ENCODE results near the gene ZNF512. TPM values are rescaled to one million over a fixed set of nuclear protein-coding genes. Genes with fewer than 3 reads are reported as not detected.

The ZNF512 gene
- total and polyA plus RNA-seq, 2 donors (not counting 1 experiment from before 2014, with no cell fraction given), result 33.3 to 72.3 TPM

GRCh38 chr2:27582129-27582694, 630 bp upstream of the ZNF512 start:
- Histone ChIP-seq H3K9me3 (ENCODE audit: control extremely low read depth in 1 of 3, control insufficient read depth in 2 of 3, insufficient read depth in 1 of 3, low read length in 2 of 3) (peaks cover 0 to 17% (median 0%) of the 10 kb centered on the region in 3 donors), H3K9ac (ENCODE audit: low read length) (peak overlapping the region; percentile 81), H3K79me2 (ENCODE audit: control insufficient read depth, insufficient read depth, low read length) (peaks cover 40% of the 10 kb centered on the region), H3K27ac (ENCODE audit: low read length in 2 of 2) (peak overlapping the region; percentile 70 to 72), H4K20me1 (ENCODE audit: control insufficient read depth, insufficient read depth, low read length, poor library complexity, severe bottlenecking) (peaks cover 12% of the 10 kb centered on the region), H3K4me1 (ENCODE audit: control insufficient read depth in 2 of 2, insufficient read depth in 2 of 2, low read length in 2 of 2) (peaks cover 17 to 29% of the 10 kb centered on the region in 2 donors), H3K27me3 (replicated peaks in 1 of 4; ENCODE audit: control extremely low read depth in 1 of 4, control insufficient read depth in 3 of 4, insufficient read depth in 4 of 4, low read length in 3 of 4) (no peaks in the 10 kb centered on the region), H3K4me2 (replicated peaks; ENCODE audit: low read depth, low read length, poor library complexity, severe bottlenecking) (peak overlapping the region; percentile 81), H2AFZ (ENCODE audit: insufficient read depth, low read depth, low read length, poor library complexity, severe bottlenecking) (peak overlapping the region; percentile 85), H3K36me3 (replicated peaks in 1 of 2; ENCODE audit: control extremely low read depth in 1 of 2, control insufficient read depth in 1 of 2, extremely low read depth in 1 of 2, insufficient read depth in 2 of 2, low read length in 1 of 2) (peaks cover 0 to 1% of the 10 kb centered on the region in 2 experiments), H3K4me3 (ENCODE audit: control extremely low read depth in 1 of 5, extremely low read depth in 1 of 5, insufficient read depth in 1 of 5, low read depth in 2 of 5, low read length in 4 of 5) (peak overlapping the region in 4 of 5 experiments; percentile 66 to 92 (median 75))
- peaks cover 9% of the 10 kb centered on the region for H3K9me3 Mint-ChIP-seq (ENCODE audit: insufficient read depth)
- TF ChIP-seq, protein P1, sequence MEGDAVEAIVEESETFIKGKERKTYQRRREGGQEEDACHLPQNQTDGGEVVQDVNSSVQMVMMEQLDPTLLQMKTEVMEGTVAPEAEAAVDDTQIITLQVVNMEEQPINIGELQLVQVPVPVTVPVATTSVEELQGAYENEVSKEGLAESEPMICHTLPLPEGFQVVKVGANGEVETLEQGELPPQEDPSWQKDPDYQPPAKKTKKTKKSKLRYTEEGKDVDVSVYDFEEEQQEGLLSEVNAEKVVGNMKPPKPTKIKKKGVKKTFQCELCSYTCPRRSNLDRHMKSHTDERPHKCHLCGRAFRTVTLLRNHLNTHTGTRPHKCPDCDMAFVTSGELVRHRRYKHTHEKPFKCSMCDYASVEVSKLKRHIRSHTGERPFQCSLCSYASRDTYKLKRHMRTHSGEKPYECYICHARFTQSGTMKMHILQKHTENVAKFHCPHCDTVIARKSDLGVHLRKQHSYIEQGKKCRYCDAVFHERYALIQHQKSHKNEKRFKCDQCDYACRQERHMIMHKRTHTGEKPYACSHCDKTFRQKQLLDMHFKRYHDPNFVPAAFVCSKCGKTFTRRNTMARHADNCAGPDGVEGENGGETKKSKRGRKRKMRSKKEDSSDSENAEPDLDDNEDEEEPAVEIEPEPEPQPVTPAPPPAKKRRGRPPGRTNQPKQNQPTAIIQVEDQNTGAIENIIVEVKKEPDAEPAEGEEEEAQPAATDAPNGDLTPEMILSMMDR (IDR thresholded peaks at IDR 0.05), result no peak
- TF ChIP-seq EZH2 (IDR thresholded peaks at IDR 0.05; ENCODE audit: borderline replicate concordance, insufficient read depth, low read depth, low read length, poor library complexity, severe bottlenecking), result no peak
- H3K27me3 Mint-ChIP-seq, result peaks cover 5% of the 10 kb centered on the region
- WGBS (ENCODE audit: insufficient coverage), result 92% methylated on average over 13 of the region's 16 CpGs
- ATAC-seq (ENCODE audit: low read depth), result no peak
- intact Hi-C loops (cut with micrococcal nuclease), result loop anchor here (1.0 to 10.0 kb wide), 5 partner anchors 83 to 259 kb away; partner anchors contain the start of genes EIF2B4, KRTCAP3, MPV17 and NRBP1
- peaks cover 40% of the 10 kb centered on the region for H3K4me1 Mint-ChIP-seq
- POLR2A ChIA-PET, result interaction anchor here (1.1 kb wide), 1 partner anchor 92 kb away, joined by 3 read pairs; the partner anchor contains the start of gene IFT172
- H3K4me3 Mint-ChIP-seq, result peak overlapping the region; percentile 96
- peak overlapping the region; percentile 96 for H3K27ac Mint-ChIP-seq
- CTCF ChIA-PET, result no interaction called here
- no peak for DNase-seq

GRCh38 chr2:27583390-27583915, 611 bp downstream of the ZNF512 start:
- Histone ChIP-seq H4K20me1 (ENCODE audit: control insufficient read depth, insufficient read depth, low read length, poor library complexity, severe bottlenecking) (peaks cover 24% of the 10 kb centered on the region), H3K79me2 (ENCODE audit: control insufficient read depth, insufficient read depth, low read length) (peaks cover 52% of the 10 kb centered on the region), H3K27me3 (replicated peaks in 1 of 4; ENCODE audit: control extremely low read depth in 1 of 4, control insufficient read depth in 3 of 4, insufficient read depth in 4 of 4, low read length in 3 of 4) (no peaks in the 10 kb centered on the region), H3K36me3 (replicated peaks in 1 of 2; ENCODE audit: control extremely low read depth in 1 of 2, control insufficient read depth in 1 of 2, extremely low read depth in 1 of 2, insufficient read depth in 2 of 2, low read length in 1 of 2) (peaks cover 0 to 1% of the 10 kb centered on the region in 2 experiments), H3K4me1 (ENCODE audit: control insufficient read depth in 2 of 2, insufficient read depth in 2 of 2, low read length in 2 of 2) (peaks cover 17 to 29% of the 10 kb centered on the region in 2 donors), H3K4me2 (replicated peaks; ENCODE audit: low read depth, low read length, poor library complexity, severe bottlenecking) (peak overlapping the region; percentile 81), H3K27ac (ENCODE audit: low read length in 2 of 2) (peak overlapping the region; percentile 70 to 72), H3K9ac (ENCODE audit: low read length) (peak overlapping the region; percentile 81), H3K4me3 (ENCODE audit: control extremely low read depth in 1 of 5, extremely low read depth in 1 of 5, insufficient read depth in 1 of 5, low read depth in 2 of 5, low read length in 4 of 5) (peak overlapping the region; percentile 66 to 98 (median 80)), H3K9me3 (ENCODE audit: control extremely low read depth in 1 of 3, control insufficient read depth in 2 of 3, insufficient read depth in 1 of 3, low read length in 2 of 3) (peaks cover 0 to 17% (median 0%) of the 10 kb centered on the region in 3 donors), H2AFZ (ENCODE audit: insufficient read depth, low read depth, low read length, poor library complexity, severe bottlenecking) (peak overlapping the region; percentile 85)
- TF ChIP-seq, protein P1 (IDR thresholded peaks at IDR 0.05), result no peak
- no peak for TF ChIP-seq EZH2 (IDR thresholded peaks at IDR 0.05; ENCODE audit: borderline replicate concordance, insufficient read depth, low read depth, low read length, poor library complexity, severe bottlenecking)
- peaks cover 41% of the 10 kb centered on the region for H3K4me1 Mint-ChIP-seq
- WGBS (ENCODE audit: insufficient coverage), result 14% methylated on average over 6 of the region's 12 CpGs
- peak overlapping the region; percentile 96 for H3K4me3 Mint-ChIP-seq
- ChIA-PET CTCF (no interaction called here), POLR2A (interaction anchor here (1.1 to 1.3 kb wide), 2 partner anchors 45 to 93 kb away, joined by 3 to 4 read pairs; partner anchors contain the start of genes CCDC121, GPN1 and IFT172)
- no peak for ATAC-seq (ENCODE audit: low read depth)
- peaks cover 9% of the 10 kb centered on the region for H3K9me3 Mint-ChIP-seq (ENCODE audit: insufficient read depth)
- no peak for DNase-seq
- H3K27me3 Mint-ChIP-seq, result no peaks in the 10 kb centered on the region
- peak overlapping the region; percentile 96 for H3K27ac Mint-ChIP-seq
- intact Hi-C loops (cut with micrococcal nuclease), result loop anchor here (1.0 to 10.0 kb wide), 6 partner anchors 45 to 261 kb away; partner anchors contain the start of genes EIF2B4, IFT172, MPV17 and NRBP1

Data from B cell (primary cell).